ENCODE results near the gene COL6A2. TPM values are rescaled to one million over a fixed set of nuclear protein-coding genes. Genes with fewer than 3 reads are reported as not detected.

COL6A2 gene
- total RNA-seq, 1 experiment from 2014 or later: 87.0 TPM

GRCh38 chr21:46127239-46128105, 29.6 kb downstream of the COL6A2 start (continued):
- TF ChIP-seq ZBTB33 (IDR thresholded peaks at IDR 0.05; ENCODE audit: extremely low read depth, insufficient replicate concordance, low read length): no peak
- TF ChIP-seq CBX3 (IDR thresholded peaks at IDR 0.05; ENCODE audit: low read depth): no peak

- ChIA-PET POLR2A (no interaction called here), RAD21 (ENCODE audit: low non-redundant PET in 1 of 2, low total read pairs in 2 of 2, uncharacterized antibody in 2 of 2, unreplicated experiment in 2 of 2) (no interaction called here), CTCF (no interaction called here)
- no TSS peak for BruUV-seq (replicated peaks)
- Histone ChIP-seq H3K27me3 (ENCODE audit: insufficient read depth, low read length) (no peaks in the 10 kb centered on the region), H3K27ac (ENCODE audit: low read depth, low read length) (no peak overlapping the region), H3K4me1 (ENCODE audit: control insufficient read depth in 1 of 2, insufficient read depth in 2 of 2, low read length in 2 of 2) (no peaks in the 10 kb centered on the region), H3K79me2 (ENCODE audit: insufficient read depth, low read length) (no peaks in the 10 kb centered on the region), H3K36me3 (ENCODE audit: control insufficient read depth in 1 of 2, insufficient read depth in 2 of 2, low read length in 2 of 2) (no peaks in the 10 kb centered on the region; a peak in 1 of 4 replicates), H3K4me3 (replicated peaks in 1 of 2; ENCODE audit: low read depth in 1 of 2, low read length in 2 of 2) (no peak overlapping the region), H2AFZ (ENCODE audit: low read depth, low read length, poor library complexity, severe bottlenecking) (no peak overlapping the region), H3K9me3 (ENCODE audit: control insufficient read depth in 1 of 2, insufficient read depth in 1 of 2, low read depth in 1 of 2, low read length in 2 of 2) (no peaks in the 10 kb centered on the region), H4K20me1 (ENCODE audit: insufficient read depth) (no peaks in the 10 kb centered on the region), H3K4me2 (ENCODE audit: low read length) (no peak overlapping the region), H3K9ac (ENCODE audit: low read length) (no peak overlapping the region), H3K9me2 (ENCODE audit: insufficient read depth) (no peaks in the 10 kb centered on the region)
- intact Hi-C loops (cut with micrococcal nuclease): no loop called here
- ATAC-seq (no peak), DNase-seq (ENCODE audit: low read depth, low spot score) (no peak)
- no peak for TF ChIP-seq SP1 (IDR thresholded peaks at IDR 0.05; ENCODE audit: low read depth)
- no peak for TF ChIP-seq ZBTB33 (IDR thresholded peaks at IDR 0.05; ENCODE audit: extremely low read depth, insufficient replicate concordance, low read length)
- no peak for TF ChIP-seq ZFX (IDR thresholded peaks at IDR 0.05)
- no peak for TF ChIP-seq MAX (IDR thresholded peaks at IDR 0.05)
- no peak for TF ChIP-seq FOSL1 (IDR thresholded peaks at IDR 0.05; ENCODE audit: low read depth)
- TF ChIP-seq EGR1 (IDR thresholded peaks at IDR 0.05; ENCODE audit: low read depth): no peak
These were observed 30.4 kb downstream of the COL6A2 start for GRCh38 chr21:46128106-46128932.

All from HCT116 (cell line).